NT2/D1 (cell line): ENCODE measurements around the gene LAMC3.

ENCODE experiments used
- YY1 ChIP-seq: IDR thresholded peaks from 2 replicates; pipeline ENCODE4 v1.6.1; 2011; ENCODE audit not compliant: insufficient read length, insufficient read depth
- ZNF274 ChIP-seq: IDR thresholded peaks from 2 replicates; pipeline ENCODE4 v1.6.1; 2011; ENCODE audit warnings: mild to moderate bottlenecking, low read depth, low read length

DNA sequence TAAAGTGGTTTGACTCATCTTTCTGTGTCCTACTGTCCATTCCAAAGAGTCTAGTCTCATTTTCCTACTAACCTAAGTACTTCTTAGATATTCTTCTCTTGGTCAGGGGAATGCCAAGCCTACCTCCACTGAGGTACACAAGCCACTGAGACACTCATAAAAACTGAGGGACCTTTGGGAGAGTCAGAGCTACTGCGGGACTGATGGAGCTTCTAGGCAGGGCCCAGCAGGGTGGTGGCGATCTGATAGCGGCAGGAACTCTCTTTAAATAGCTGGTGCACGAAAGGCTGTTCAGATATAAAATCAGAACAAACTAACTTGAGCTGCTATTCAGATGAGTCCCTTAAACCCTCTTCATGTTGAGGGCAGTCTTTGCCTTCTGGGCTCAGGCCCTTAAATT is 131.1 kb downstream of the LAMC3 start:
- TF ChIP-seq YY1 (no peak), ZNF274 (no peak)
